Stimulated activated naive CD8-positive, alpha-beta T cell treated with anti-CD3 and anti-CD28 coated beads, Interleukin-15, Interleukin-2, amounts not matched to agents 100 ng/mL and 50 ng/mL, for 24 hours (primary cell): ENCODE results near the gene NINJ1.
A peak's percentile ranks its signal among the peaks of the same experiment; 100 is the strongest.

Experiments
- H3K27ac Mint-ChIP-seq: one replicate; pipeline ENCODE4 v1.8.0; 2021; ENCODE audit warnings: mild to moderate bottlenecking, mixed read lengths
- H3K27me3 Mint-ChIP-seq: one replicate; pipeline ENCODE4 v1.8.0; 2021; ENCODE audit warnings: mixed read lengths
- H3K36me3 Mint-ChIP-seq: one replicate; pipeline ENCODE4 v1.8.0; 2021; ENCODE audit warnings: low read depth, mixed read lengths
- H3K4me1 Mint-ChIP-seq: one replicate; pipeline ENCODE4 v1.8.0; 2021; ENCODE audit warnings: low read depth, mixed read lengths
- H3K4me3 Mint-ChIP-seq: one replicate; pipeline ENCODE4 v1.8.0; 2021; ENCODE audit warnings: mild to moderate bottlenecking, mixed read lengths
- H3K9me3 Mint-ChIP-seq: one replicate; pipeline ENCODE4 v1.8.0; 2021; ENCODE audit warnings: mixed read lengths

The NINJ1 gene

GRCh38 chr9:93086447-93087224 is 47.4 kb downstream of the NINJ1 start:
- peaks cover 37% of the 10 kb centered on the region for H3K36me3 Mint-ChIP-seq
- H3K27me3 Mint-ChIP-seq: no peaks in the 10 kb centered on the region
- H3K9me3 Mint-ChIP-seq: peaks cover 7% of the 10 kb centered on the region
- H3K4me1 Mint-ChIP-seq: peaks cover 62% of the 10 kb centered on the region
- no peak overlapping the region for H3K27ac Mint-ChIP-seq
- H3K4me3 Mint-ChIP-seq: no peak overlapping the region

GRCh38 chr9:93085676-93086075 is 48.4 kb downstream of the NINJ1 start:
- Mint-ChIP-seq H3K36me3 (peaks cover 31% of the 10 kb centered on the region), H3K4me1 (peaks cover 54% of the 10 kb centered on the region), H3K27me3 (no peaks in the 10 kb centered on the region), H3K4me3 (no peak overlapping the region), H3K9me3 (no peaks in the 10 kb centered on the region), H3K27ac (no peak overlapping the region)

GRCh38 chr9:93084471-93084881 is 49.6 kb downstream of the NINJ1 start:
- Mint-ChIP-seq H3K36me3 (peaks cover 26% of the 10 kb centered on the region), H3K9me3 (no peaks in the 10 kb centered on the region), H3K4me1 (peaks cover 42% of the 10 kb centered on the region), H3K27me3 (no peaks in the 10 kb centered on the region), H3K4me3 (no peak overlapping the region), H3K27ac (no peak overlapping the region)

- Mint-ChIP-seq H3K4me1 (peaks cover 36% of the 10 kb centered on the region), H3K36me3 (peaks cover 26% of the 10 kb centered on the region), H3K27ac (peak overlapping the region; percentile 87), H3K9me3 (no peaks in the 10 kb centered on the region), H3K4me3 (peak overlapping the region; percentile 70), H3K27me3 (no peaks in the 10 kb centered on the region)
Observed at GRCh38 chr9:93083592-93084470, 50.2 kb downstream of the NINJ1 start.

GRCh38 chr9:93082841-93083411 is 51.1 kb downstream of the NINJ1 start:
- H3K27ac Mint-ChIP-seq: peak overlapping the region; percentile 31
- no peak overlapping the region for H3K4me3 Mint-ChIP-seq
- H3K36me3 Mint-ChIP-seq: peaks cover 26% of the 10 kb centered on the region
- peaks cover 33% of the 10 kb centered on the region for H3K4me1 Mint-ChIP-seq
- no peaks in the 10 kb centered on the region for H3K27me3 Mint-ChIP-seq
- H3K9me3 Mint-ChIP-seq: no peaks in the 10 kb centered on the region

GRCh38 chr9:93081931-93082330 is 52.1 kb downstream of the NINJ1 start:
- no peak overlapping the region for H3K4me3 Mint-ChIP-seq
- peaks cover 43% of the 10 kb centered on the region for H3K4me1 Mint-ChIP-seq
- peaks cover 26% of the 10 kb centered on the region for H3K36me3 Mint-ChIP-seq
- H3K27ac Mint-ChIP-seq: no peak overlapping the region
- no peaks in the 10 kb centered on the region for H3K9me3 Mint-ChIP-seq
- no peaks in the 10 kb centered on the region for H3K27me3 Mint-ChIP-seq

GRCh38 chr9:93081081-93081529 is 52.9 kb downstream of the NINJ1 start:
- Mint-ChIP-seq H3K9me3 (no peaks in the 10 kb centered on the region), H3K4me3 (no peak overlapping the region), H3K4me1 (peaks cover 44% of the 10 kb centered on the region), H3K36me3 (peaks cover 20% of the 10 kb centered on the region), H3K27ac (no peak overlapping the region), H3K27me3 (no peaks in the 10 kb centered on the region)

GRCh38 chr9:93080406-93080805 is 53.6 kb downstream of the NINJ1 start:
- Mint-ChIP-seq H3K36me3 (peaks cover 14% of the 10 kb centered on the region), H3K27ac (no peak overlapping the region), H3K27me3 (no peaks in the 10 kb centered on the region)

GRCh38 chr9:93079371-93079770 is 54.7 kb downstream of the NINJ1 start:
- Mint-ChIP-seq H3K4me3 (no peak overlapping the region), H3K9me3 (no peaks in the 10 kb centered on the region), H3K27ac (no peak overlapping the region), H3K27me3 (no peaks in the 10 kb centered on the region), H3K4me1 (peaks cover 52% of the 10 kb centered on the region), H3K36me3 (peaks cover 5% of the 10 kb centered on the region)

More at GRCh38 chr9:93080406-93080805, 53.6 kb downstream of the NINJ1 start:
- H3K9me3 Mint-ChIP-seq: no peaks in the 10 kb centered on the region
- H3K4me3 Mint-ChIP-seq: no peak overlapping the region
- H3K4me1 Mint-ChIP-seq: peaks cover 42% of the 10 kb centered on the region

- Mint-ChIP-seq H3K4me3 (no peak overlapping the region), H3K27ac (no peak overlapping the region), H3K36me3 (no peaks in the 10 kb centered on the region), H3K27me3 (no peaks in the 10 kb centered on the region), H3K4me1 (peaks cover 47% of the 10 kb centered on the region), H3K9me3 (no peaks in the 10 kb centered on the region)
Observed at GRCh38 chr9:93077811-93078210, 56.2 kb downstream of the NINJ1 start.

GRCh38 chr9:93077367-93077766 is 56.7 kb downstream of the NINJ1 start:
- peak overlapping the region; percentile 32 for H3K27ac Mint-ChIP-seq
- H3K9me3 Mint-ChIP-seq: no peaks in the 10 kb centered on the region
- no peaks in the 10 kb centered on the region for H3K27me3 Mint-ChIP-seq
- H3K36me3 Mint-ChIP-seq: no peaks in the 10 kb centered on the region
- H3K4me1 Mint-ChIP-seq: peaks cover 47% of the 10 kb centered on the region
- no peak overlapping the region for H3K4me3 Mint-ChIP-seq

GRCh38 chr9:93076792-93077128 is 57.3 kb downstream of the NINJ1 start:
- H3K27ac Mint-ChIP-seq: peak overlapping the region; percentile 7
- H3K27me3 Mint-ChIP-seq: no peaks in the 10 kb centered on the region

GRCh38 chr9:93076101-93076791 is 57.8 kb downstream of the NINJ1 start:
- peak overlapping the region; percentile 7 for H3K27ac Mint-ChIP-seq
- no peak overlapping the region for H3K4me3 Mint-ChIP-seq
- peaks cover 4% of the 10 kb centered on the region for H3K36me3 Mint-ChIP-seq
- no peaks in the 10 kb centered on the region for H3K27me3 Mint-ChIP-seq
- peaks cover 47% of the 10 kb centered on the region for H3K4me1 Mint-ChIP-seq
- H3K9me3 Mint-ChIP-seq: no peaks in the 10 kb centered on the region

More at GRCh38 chr9:93076792-93077128, 57.3 kb downstream of the NINJ1 start:
- Mint-ChIP-seq H3K36me3 (no peaks in the 10 kb centered on the region), H3K4me3 (no peak overlapping the region), H3K4me1 (peaks cover 46% of the 10 kb centered on the region), H3K9me3 (no peaks in the 10 kb centered on the region)

GRCh38 chr9:93072383-93072795 is 61.7 kb downstream of the NINJ1 start:
- Mint-ChIP-seq H3K27me3 (no peaks in the 10 kb centered on the region), H3K9me3 (no peaks in the 10 kb centered on the region), H3K4me3 (no peak overlapping the region), H3K27ac (no peak overlapping the region), H3K36me3 (peaks cover 19% of the 10 kb centered on the region), H3K4me1 (peaks cover 66% of the 10 kb centered on the region)
